Heart left ventricle (tissue), 13 donors: ENCODE results near the gene CHD2.

Experiments used
- POLR2A ChIP-seq, 2 donors: fragments of 450-650 bp; IDR thresholded peaks; one replicate each; pipeline ENCODE4 v1.6.1; 2017; ENCODE audit warnings: antibody characterized with exemption in 2 of 2, mild to moderate bottlenecking in 2 of 2, moderate library complexity in 2 of 2
- TF ChIP-seq, protein P1 (sequence below), 12 donors: fragments of 200-600 bp; sonication (generic) in 4 of 12; IDR thresholded peaks; one replicate each; pipeline versions ENCODE4 v1.5.0 to v1.8.0; 2018 to 2022; ENCODE audit warnings: antibody characterized with exemption in 12 of 12, mild to moderate bottlenecking in 5 of 12
- donor health status: ischemic (EF 13 %, LVEDD 7.1; RV severe dilation, severe dysfunction).
- donor health status: DM: no; HTN: yes; CAD: no.
- donor health status: DM: no; HTN: no; CAD: no.
- donor health status: ischemic (EF 25% LVEDD 6.9; RV normal size, moderate dysfunction).
- donor health status: ischemic (EF 25% LVEDD 5.7; RV mildly dilated, moderate dysfunction).
- donor health status: ischemic (EF 35%, LVEDD 5.7; RV mildly dilated, moderate dysfunction).
- donor health status: nonischemic (EF 11% LVEDD 7.7; RV severe dilation, severe dysfunction).
- donor health status: DM: yes; HTN: yes; CAD: no.
- donor health status: PGD.
- donor health status: ischemic (EF 29% LVEDD 5.4; RV normal size, mild dysfunction).
- donor health status: nonischemic (EF 23%, LVEDD 6.1; RV moderate dilation, normal function).

DNA sequence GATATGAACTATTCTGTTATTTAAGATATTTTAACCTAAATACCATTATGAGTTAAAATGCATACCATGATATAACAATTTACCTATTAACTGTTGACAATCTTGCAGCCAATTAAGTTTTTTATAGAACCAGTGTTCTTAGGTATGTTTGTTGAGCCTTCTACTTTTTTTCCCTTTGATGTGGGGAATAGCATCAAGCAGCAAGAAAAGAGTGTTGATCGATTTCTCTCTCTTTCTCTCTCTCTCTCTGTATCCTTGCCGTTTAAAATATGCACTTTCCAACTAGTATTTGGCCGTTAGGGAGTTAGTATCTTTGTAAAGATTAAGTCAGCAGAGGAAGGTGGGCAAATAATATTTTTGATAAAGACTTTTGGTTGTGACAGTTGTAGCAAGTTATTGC, 5.9 kb downstream of the CHD2 start:
- TF ChIP-seq, protein P1, sequence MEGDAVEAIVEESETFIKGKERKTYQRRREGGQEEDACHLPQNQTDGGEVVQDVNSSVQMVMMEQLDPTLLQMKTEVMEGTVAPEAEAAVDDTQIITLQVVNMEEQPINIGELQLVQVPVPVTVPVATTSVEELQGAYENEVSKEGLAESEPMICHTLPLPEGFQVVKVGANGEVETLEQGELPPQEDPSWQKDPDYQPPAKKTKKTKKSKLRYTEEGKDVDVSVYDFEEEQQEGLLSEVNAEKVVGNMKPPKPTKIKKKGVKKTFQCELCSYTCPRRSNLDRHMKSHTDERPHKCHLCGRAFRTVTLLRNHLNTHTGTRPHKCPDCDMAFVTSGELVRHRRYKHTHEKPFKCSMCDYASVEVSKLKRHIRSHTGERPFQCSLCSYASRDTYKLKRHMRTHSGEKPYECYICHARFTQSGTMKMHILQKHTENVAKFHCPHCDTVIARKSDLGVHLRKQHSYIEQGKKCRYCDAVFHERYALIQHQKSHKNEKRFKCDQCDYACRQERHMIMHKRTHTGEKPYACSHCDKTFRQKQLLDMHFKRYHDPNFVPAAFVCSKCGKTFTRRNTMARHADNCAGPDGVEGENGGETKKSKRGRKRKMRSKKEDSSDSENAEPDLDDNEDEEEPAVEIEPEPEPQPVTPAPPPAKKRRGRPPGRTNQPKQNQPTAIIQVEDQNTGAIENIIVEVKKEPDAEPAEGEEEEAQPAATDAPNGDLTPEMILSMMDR (IDR thresholded peaks at IDR 0.05), result no peak
- no peak for TF ChIP-seq POLR2A (IDR thresholded peaks at IDR 0.05)
